PC-3 (cell line): Measurements from ENCODE around the gene MAST4.

Experiments
- CTCF ChIP-seq: fragments of 300-600 bp; sonication (generic); conservative IDR thresholded peaks from 2 replicates; pipeline ENCODE4 v1.5.1; 2017; ENCODE audit warnings: antibody characterized with exemption, low read depth, mild to moderate bottlenecking, low read length
- EZH2 ChIP-seq: fragments of 300-600 bp; sonication (generic); IDR thresholded peaks from one replicate; pipeline ENCODE4 v1.6.1; 2017; ENCODE audit warnings: antibody characterized with exemption, mild to moderate bottlenecking, low read length; ENCODE audit not compliant: unreplicated experiment

- TF ChIP-seq CTCF (no peak), EZH2 (no peak)
These were observed 307.5 kb downstream of the MAST4 start for GRCh38 chr5:66903709-66904108.
